ENCODE data around the gene S100A9.
"Not testable (repeated sequence)": the region's sequence is repeated elsewhere in the genome, so short reads cannot be mapped to it uniquely, and the experiment has no call there.

Gene S100A9

GRCh38 chr1:153357853-153358690 is at the start of gene S100A9:
S100A9 (plus strand) TSS chr1:153357854; CDS start chr1:153358284, 430 bp downstream.
- no peak for DNase-seq (ENCODE audit: low read depth)

- no peak for DNase-seq (ENCODE audit: low read depth)
Measured at GRCh38 chr1:153308540-153308939, 49.1 kb upstream of the S100A9 start.

DNA sequence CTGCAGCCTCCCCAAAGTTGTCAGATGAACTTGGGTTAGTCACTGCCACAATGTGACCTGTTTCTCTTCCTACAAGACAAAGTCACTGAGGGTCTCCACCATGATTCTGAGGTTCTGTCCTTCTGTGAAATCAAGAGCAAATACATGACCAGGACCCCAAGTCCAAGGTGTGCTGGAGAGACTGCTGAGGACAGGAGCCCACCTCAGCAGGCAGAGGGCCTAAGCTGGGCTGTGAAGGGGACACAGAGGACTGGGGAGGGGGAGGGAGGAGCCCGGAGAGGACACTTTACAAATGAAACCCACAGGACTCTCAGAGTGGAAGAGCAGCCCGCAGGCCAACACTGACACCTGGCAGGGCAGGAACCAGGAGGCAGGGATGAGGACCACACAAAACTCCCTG is 48.2 kb upstream of the S100A9 start:
- no peak for DNase-seq (ENCODE audit: low read depth)

DNA sequence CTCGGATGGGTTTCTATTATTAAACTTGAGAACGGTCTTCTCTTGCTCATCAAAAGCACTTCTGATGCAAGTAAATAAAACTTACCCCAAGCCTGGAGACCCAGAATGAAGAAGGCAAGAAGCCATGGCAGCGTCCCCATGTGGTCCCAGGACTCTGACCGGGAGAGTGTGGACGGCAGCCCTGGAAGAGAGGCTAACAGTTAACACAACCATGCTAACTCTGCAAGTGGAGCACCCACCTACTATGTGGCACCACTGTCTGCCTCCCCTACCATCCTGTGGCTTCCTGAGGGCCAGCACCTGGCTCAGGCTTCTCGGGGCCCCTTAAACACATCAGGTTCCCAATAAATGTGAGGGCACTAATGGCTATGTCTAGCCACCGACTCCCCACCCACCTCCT is 47.1 kb upstream of the S100A9 start:
- no peak for DNase-seq (ENCODE audit: low read depth)

GRCh38 chr1:153312570-153313186 is 45.0 kb upstream of the S100A9 start, which contains the start of gene PGLYRP3:
PGLYRP3 (minus strand) TSS chr1:153312952; CDS start chr1:153310665, 2,287 bp downstream.
- no peak for DNase-seq (ENCODE audit: low read depth)

GRCh38 chr1:153313288-153313687 is 44.4 kb upstream of the S100A9 start:
- DNase-seq (ENCODE audit: low read depth), result no peak

DNA sequence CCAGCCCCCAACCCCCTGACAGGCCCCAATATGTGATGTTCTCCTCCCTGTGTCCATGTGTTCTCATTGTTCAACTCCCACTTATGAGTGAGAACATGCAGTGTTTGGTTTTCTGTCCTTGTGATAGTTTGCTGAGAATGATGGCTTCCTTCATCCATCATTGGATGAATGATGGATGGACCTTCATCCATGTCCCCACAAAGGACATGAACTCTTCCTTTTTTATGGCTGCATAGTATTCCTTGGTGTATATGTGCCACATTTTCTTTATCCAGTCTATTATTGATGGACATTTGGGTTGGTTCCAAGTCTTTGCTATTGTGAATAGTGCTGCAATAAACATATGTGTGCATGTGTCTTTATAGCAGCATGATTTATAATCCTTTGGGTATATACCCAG is 43.3 kb upstream of the S100A9 start:
- DNase-seq (ENCODE audit: low read depth), result not testable (repeated sequence)

DNA sequence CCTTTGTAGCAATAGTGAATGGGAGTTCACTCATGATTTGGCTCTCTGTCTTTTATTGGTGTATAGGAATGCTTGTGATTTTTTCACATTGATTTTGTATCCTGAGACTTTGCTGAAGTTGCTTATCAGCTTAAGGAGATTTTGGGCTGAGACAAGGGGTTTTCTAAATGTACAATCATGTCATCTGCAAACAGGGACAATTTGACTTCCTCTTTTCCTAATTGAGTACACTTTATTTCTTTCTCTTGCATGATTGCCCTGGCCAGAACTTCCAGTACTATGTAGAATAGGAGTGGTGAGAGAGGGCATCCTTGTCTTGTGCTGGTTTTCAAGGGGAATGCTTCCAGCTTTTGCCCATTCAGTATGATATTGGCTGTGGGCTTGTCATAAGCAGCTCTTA is 41.6 kb upstream of the S100A9 start:
- DNase-seq (ENCODE audit: low read depth), result not testable (repeated sequence)

GRCh38 chr1:153318145-153318544 is 39.5 kb upstream of the S100A9 start:
- not testable (repeated sequence) for DNase-seq (ENCODE audit: low read depth)

GRCh38 chr1:153322568-153322967 is 35.1 kb upstream of the S100A9 start:
- DNase-seq (ENCODE audit: low read depth), result no peak

DNA sequence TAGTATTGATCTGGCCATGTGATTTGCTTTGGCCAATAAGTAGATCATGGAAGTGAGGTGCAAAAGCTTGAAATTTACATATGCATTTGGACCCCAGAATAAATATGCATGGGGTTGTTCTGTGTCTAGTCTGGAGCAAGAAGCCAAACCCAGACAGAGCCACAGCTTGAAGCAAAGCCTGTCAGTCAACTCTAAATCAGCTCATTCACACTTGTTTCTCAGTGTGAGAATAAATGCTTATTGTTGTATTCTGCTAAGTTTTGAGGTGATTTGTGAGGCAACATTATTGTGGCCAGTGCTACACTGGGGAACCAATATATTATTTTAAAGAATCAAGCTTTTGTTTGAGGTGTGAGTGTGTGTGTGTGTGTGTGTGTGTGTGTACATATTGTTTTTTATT is 32.7 kb upstream of the S100A9 start:
- DNase-seq (ENCODE audit: low read depth), result no peak

GRCh38 chr1:153333902-153334301 is 23.8 kb upstream of the S100A9 start:
- no peak for DNase-seq (ENCODE audit: low read depth)

- no peak for DNase-seq (ENCODE audit: low read depth)
Measured at GRCh38 chr1:153336650-153337049, 21.0 kb upstream of the S100A9 start.

GRCh38 chr1:153337980-153338853 is 19.4 kb upstream of the S100A9 start:
- no peak for DNase-seq (ENCODE audit: low read depth)

DNA sequence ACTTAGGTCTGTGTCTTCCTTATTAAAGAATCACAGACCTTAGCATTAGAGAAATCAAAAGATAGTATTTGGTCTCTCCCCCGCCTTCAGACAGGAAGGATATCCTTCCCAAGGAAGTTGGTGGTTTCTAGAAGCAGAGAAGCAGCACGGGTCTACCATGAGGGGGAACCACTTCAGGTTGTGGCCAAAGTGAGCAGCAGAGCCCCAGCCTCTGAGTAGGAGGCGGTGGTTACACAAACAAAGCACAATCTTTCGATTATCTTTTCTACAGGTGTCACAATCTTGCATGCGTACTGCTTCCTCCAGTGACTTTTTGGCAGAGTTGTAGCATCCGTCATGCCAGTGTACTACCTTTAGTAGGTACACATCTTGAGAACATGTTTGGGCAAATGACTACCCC is 17.9 kb upstream of the S100A9 start:
- no peak for DNase-seq (ENCODE audit: low read depth)

DNA sequence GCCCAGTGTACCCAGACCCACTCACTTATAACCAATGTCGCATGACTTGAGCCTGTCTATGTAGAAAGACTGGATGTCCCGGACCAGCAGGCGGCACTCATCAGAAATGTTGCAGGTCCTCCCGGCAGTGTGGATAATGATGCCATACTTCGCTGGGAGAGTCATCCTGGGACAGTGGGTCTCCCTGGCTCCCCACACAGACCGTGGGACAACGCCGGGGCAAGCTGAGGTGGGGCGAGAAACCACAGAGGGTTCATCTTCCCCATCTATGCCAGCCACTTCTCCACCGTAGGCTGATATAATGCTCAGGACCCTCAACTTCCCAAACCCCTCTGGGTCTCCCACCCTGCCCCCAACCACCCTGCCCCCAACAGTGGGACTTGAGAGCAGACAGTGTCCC is 17.3 kb upstream of the S100A9 start:
- DNase-seq (ENCODE audit: low read depth), result no peak

GRCh38 chr1:153341431-153341934 is 16.2 kb upstream of the S100A9 start:
- DNase-seq (ENCODE audit: low read depth), result no peak

GRCh38 chr1:153342178-153342577 is 15.5 kb upstream of the S100A9 start:
- DNase-seq (ENCODE audit: low read depth), result no peak

DNA sequence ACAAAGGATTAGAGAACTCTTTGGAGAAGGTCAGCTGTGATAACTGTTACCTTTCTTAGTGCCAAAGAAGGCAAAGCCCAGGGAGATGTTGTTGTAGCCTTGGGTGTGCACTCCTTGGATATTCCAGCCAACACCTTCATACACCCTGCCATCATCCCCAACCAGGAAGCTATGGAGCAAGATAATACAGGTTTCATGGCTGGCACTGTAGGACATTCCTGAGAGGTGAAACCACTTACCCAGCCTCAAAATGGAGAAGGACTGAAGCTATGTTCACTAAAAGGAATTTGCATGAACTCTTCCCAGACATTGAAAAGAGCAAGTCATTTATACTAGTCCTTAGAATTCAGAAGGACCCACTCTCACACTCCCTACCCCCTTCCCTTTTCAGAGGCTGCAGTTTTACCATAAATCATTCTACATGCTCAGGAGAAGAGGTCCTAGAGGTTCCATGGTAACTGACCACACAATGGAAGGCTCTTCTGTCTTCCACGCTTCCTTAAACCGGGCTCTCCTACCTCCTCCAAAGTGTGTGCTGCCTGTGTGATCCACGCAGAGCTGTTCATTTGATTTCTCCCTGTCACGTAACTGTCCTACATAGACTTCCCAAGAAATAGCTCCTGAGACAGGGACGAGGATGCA is 14.5 kb upstream of the S100A9 start:
- DNase-seq (ENCODE audit: low read depth), result no peak

GRCh38 chr1:153343811-153344717 is 13.6 kb upstream of the S100A9 start:
- no peak for DNase-seq (ENCODE audit: low read depth)

DNA sequence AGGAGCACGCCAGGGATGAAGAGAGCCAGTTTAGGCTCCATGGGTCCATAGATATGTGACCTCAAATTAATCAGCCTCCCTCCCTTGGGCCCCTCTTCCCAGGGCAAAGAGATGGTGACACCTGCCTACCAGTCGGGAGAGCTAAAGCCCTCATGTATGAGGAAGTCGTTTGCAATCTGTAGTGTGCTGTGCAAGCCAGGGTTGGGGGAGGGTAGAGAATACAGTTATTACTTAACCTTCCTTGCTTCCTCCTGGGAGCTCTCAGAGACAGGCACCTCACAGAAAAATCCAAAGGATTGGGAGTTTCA is 13.0 kb upstream of the S100A9 start:
- no peak for DNase-seq (ENCODE audit: low read depth)
